ENCODE data around the gene GLI2.

GLI2 gene

DNA sequence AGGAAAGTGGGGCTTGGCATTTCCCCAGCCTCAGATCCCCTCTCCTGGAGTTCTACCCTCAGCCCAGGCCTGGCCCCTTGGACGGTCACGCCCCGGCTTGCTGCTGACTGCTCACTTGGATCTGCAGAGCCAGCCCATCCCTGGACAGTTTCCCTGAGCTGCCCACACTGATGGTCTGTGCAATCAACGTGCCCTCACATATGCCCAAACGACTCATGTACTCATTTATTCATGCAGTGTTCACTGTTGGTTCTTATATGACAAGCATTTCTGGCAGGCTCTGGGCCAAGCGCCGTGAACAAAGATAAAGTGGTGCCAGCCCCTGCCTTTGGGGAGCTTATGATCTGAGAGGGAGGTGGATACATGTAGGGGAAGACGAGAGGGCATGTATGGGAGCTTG is 20.3 kb upstream of the GLI2 start:
- no peak for DNase-seq

DNA sequence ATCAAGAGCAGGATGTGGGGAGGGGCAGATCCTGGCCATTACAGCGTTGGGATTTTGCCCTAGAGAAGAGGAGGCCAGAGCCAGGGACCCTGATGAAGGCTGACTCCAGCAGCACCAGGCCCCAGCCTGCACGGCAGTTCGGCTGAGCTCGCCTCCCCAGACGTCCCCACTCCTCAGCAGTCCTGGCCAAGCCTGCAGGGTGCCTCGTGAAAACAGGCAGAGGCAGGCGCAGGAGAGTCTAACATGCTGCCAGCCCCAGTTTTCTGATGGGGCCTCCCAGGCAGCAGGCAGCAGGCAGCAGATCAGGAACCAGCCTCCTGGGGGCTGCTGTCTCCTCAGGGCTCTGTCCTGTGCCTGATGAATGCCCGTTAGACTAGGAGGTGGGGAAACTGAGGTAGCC is 19.7 kb upstream of the GLI2 start:
- DNase-seq = no peak

GRCh38 chr2:120716641-120717585 is 18.8 kb upstream of the GLI2 start:
- no peak for DNase-seq

- DNase-seq = no peak
These were observed 16.2 kb upstream of the GLI2 start for GRCh38 chr2:120719491-120719890.

GRCh38 chr2:120720231-120720630 is 15.4 kb upstream of the GLI2 start:
- DNase-seq = no peak

GRCh38 chr2:120720746-120721375 is 14.8 kb upstream of the GLI2 start:
- DNase-seq = no peak

GRCh38 chr2:120722246-120722567 is 13.5 kb upstream of the GLI2 start:
- DNase-seq = no peak

- DNase-seq = no peak
These were observed 12.9 kb upstream of the GLI2 start for GRCh38 chr2:120722568-120723421.

GRCh38 chr2:120726245-120726644 is 9.4 kb upstream of the GLI2 start:
- no peak for DNase-seq

- no peak for DNase-seq
These were observed 6.0 kb upstream of the GLI2 start for GRCh38 chr2:120729406-120730399.

- no peak for DNase-seq
These were observed 4.5 kb upstream of the GLI2 start for GRCh38 chr2:120731175-120731574.

DNA sequence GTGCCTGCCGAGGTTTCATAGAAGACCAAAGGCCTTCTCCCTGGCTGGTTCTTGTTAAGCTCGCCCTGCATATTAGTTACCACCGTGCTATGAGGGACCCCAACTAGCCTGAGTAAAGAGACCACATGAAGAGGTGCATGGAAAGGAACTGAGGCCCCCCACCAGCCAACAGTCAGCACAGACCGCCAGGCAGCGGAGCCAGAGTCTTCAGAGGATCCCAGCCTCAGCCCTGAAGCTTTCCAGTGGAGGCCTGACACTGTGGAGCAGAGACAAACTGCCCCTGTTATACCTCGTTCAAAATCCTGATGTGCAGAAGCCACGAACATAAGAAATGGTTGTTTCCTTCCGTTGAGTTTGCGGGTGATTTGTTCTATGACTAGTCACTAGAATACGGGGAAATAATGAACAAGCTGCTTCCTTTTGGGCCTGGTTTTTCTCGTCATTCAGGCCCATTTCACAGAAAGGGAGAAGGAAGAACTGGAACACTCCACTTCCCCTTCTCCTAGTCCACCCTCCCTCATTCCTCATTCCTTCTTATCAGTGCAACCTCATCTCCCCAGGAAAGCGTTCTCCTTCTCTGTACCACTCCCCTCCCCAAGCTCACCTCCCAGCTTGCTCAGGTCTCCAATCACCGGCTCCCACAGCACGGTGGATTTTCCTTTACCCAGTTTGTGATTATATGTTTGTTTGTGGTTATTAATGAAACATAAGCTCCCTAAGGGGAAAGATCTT is 3.0 kb upstream of the GLI2 start:
- DNase-seq = no peak

DNA sequence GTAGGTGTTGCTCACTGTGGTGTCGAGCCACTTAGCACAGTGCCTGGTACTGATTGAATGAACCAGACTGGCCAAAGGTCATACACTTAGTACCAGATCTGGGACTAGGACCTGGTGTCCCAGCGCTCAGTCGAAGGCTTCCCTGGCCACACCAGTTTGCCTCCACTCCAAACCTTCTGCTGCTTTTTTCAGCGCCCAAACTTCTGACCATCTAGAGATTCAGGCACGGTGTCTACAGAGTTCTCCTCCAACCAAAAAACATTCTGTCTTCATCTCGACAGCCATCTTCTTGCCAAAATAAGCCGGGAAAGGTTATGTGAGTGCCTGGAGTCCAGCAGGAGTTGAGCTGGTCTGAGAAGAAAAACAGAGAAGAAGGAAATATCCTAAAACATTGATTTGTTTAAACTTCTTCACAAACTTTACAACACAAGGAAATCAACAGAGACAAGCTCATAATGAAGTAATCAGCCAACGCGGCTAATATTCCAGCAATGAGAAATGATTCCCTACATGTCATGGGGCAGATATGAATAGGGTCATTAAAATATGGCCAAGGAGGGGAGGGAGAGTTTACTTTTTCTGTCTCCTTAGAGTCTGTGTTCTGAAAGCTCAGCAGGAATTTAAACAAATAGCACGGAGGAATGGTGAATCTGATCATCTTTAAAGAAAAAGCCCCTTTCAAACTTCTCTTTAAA is 2.3 kb upstream of the GLI2 start:
- no peak for DNase-seq

DNA sequence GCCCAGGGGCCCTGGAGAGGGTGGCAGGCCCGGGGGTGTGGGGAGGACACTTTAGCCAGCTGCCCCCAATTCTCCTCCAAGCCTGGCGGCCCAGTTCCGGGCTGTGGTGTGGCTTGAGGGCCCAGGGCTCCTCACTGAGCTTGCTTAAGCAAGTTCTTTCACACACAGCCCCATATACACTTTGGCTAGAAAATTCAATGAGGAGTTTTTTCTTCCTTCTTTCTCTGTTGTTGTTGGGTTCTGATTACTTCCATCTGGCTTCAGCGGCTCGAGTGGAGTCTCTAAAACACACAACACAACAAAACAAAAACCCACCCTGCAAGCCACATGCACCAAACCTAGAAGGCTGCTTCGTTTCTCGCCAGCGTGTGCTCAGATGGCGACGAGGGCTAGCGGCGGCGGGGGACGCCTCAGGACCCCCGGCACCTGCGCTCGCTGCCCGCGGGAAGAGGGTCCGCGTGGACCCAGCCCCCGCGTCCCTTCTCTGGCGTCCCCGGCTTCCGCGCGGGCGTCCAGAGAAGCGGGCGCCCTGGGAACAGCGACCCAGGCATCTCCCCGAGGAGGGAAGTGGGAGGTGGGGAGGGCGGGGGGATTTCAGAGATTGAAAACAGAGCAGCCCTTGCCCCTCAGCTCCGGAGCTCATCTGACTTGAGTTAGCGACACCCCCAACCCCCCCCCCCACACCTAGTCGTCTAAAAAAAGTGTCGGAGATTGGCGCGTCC is 577 bp upstream of the GLI2 start:
- DNase-seq = no peak

- no peak for DNase-seq
These were observed 545 bp downstream of the GLI2 start for GRCh38 chr2:120736202-120736623.

- no peak for DNase-seq
These were observed 1.1 kb downstream of the GLI2 start for GRCh38 chr2:120736624-120737339.

DNA sequence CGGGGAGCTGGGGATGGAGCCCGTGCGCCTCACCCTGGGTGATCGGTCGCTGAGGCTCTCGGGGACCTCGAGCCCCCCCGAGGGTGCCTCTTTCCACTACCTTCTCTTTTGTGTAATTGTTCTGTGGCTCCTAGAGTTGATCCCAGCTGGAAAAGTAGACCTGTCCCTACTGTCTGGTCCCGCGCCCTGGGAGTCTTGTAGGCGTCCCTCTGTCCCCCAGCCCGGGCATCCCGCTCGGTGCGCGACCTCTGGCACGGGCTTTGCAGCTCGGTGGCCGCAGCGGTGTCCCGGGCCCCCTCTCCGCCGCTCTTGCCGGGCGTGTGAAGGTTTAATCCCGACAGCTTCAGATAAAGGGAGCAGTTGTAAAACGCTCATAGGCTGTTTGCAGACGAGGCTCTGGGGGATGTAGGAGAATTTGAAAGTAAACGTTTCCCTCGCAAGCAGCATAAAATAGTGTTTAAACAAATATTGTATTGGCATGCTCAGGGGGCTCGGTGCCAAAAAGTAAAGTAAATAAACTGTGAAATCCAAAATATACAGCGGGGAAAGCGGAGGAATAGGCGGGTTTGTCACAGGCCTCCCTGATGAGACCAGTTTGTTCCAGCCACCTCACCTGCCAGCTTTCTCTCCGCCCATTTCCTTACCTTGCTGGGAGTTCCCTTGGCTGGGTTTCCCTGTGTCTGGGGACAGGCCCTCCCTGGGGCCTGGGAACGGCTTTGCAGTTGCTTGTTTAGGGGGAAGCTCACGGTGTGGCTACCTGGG is 1.9 kb downstream of the GLI2 start:
- no peak for DNase-seq

GRCh38 chr2:120738117-120738516 is 2.4 kb downstream of the GLI2 start:
- DNase-seq = no peak

All from NK-92 treated with Interleukin-12 subunit alpha and Interleukin-12 subunit beta, amount 100 ng/mL, for 24 hours (cell line).